ENCODE measurements around the gene DCST2. TPM values are rescaled to one million over a fixed set of nuclear protein-coding genes. Genes with fewer than 3 reads are reported as not detected.

Gene DCST2
- total RNA-seq, 1 donor from 2014 or later, result 1.4 TPM

Other genes with a start within 250 kb of the DCST2 start
- 0.23 TPM for gene KCNN3, start 163.5 kb downstream of the DCST2 start, total RNA-seq
- 40.2 TPM for gene PMVK, start 97.1 kb downstream of the DCST2 start, total RNA-seq
- gene PBXIP1, start 77.7 kb downstream of the DCST2 start, total RNA-seq, result 21.3 TPM
- 10.5 TPM for gene PYGO2, start 72.0 kb downstream of the DCST2 start, total RNA-seq
- gene SHC1, start 63.0 kb downstream of the DCST2 start, total RNA-seq, result 43.0 TPM
- gene CKS1B, start 59.1 kb downstream of the DCST2 start, total RNA-seq, result 14.2 TPM
- gene FLAD1, start 50.4 kb downstream of the DCST2 start, total RNA-seq, result 21.9 TPM
- not detected for gene LENEP, start 40.2 kb downstream of the DCST2 start, total RNA-seq
- gene ZBTB7B, start 31.0 kb downstream of the DCST2 start, total RNA-seq, result 89.5 TPM
- 0.13 TPM for gene DCST1, start within 50 bp of the DCST2 start, total RNA-seq
- gene ADAM15, start 17.5 kb upstream of the DCST2 start, total RNA-seq, result 21.4 TPM
- gene EFNA4, start 30.0 kb upstream of the DCST2 start, total RNA-seq, result 3.3 TPM
- gene EFNA3, start 45.1 kb upstream of the DCST2 start, total RNA-seq, result 0.43 TPM
- gene EFNA1, start 94.1 kb upstream of the DCST2 start, total RNA-seq, result 85.1 TPM
- 22.4 TPM for gene SLC50A1, start 102.1 kb upstream of the DCST2 start, total RNA-seq
- gene DPM3, start 106.8 kb upstream of the DCST2 start, total RNA-seq, result 76.8 TPM
- 75.6 TPM for gene KRTCAP2, start 139.5 kb upstream of the DCST2 start, total RNA-seq
- 0.23 TPM for gene TRIM46, start 140.1 kb upstream of the DCST2 start, total RNA-seq
- gene THBS3, start 174.1 kb upstream of the DCST2 start, total RNA-seq, result 16.8 TPM
- 22.6 TPM for gene MTX1, start 174.9 kb upstream of the DCST2 start, total RNA-seq
- 9.6 TPM for gene ENTREP3, start 221.7 kb upstream of the DCST2 start, total RNA-seq
- 24.9 TPM for gene SCAMP3, start 228.6 kb upstream of the DCST2 start, total RNA-seq
- 22.6 TPM for gene CLK2, start 239.7 kb upstream of the DCST2 start, total RNA-seq
- gene HCN3, start 243.7 kb upstream of the DCST2 start, total RNA-seq, result 2.5 TPM